Body of pancreas (tissue), 4 donors: ENCODE results near the gene SHFL.

ENCODE experiments used
- CTCF ChIP-seq, 7 experiments: fragments of 450-650 bp in 4 of 7; fragments of 200-600 bp in 3 of 7; sonication (generic) in 3 of 7; IDR thresholded peaks; one replicate each; pipeline ENCODE4 v1.5.1; 2016 to 2019; ENCODE audit warnings: antibody characterized with exemption in 7 of 7
- POLR2A ChIP-seq, 3 donors: fragments of 450-650 bp; IDR thresholded peaks; one replicate each; pipeline ENCODE4 v1.6.1; 2016; ENCODE audit warnings: antibody characterized with exemption in 3 of 3, mild to moderate bottlenecking in 2 of 3

- no peak for TF ChIP-seq CTCF (IDR thresholded peaks at IDR 0.05)
- no peak for TF ChIP-seq POLR2A (IDR thresholded peaks at IDR 0.05)
Measured at GRCh38 chr19:10139952-10140351, 53.8 kb downstream of the SHFL start.
